HepG2 (cell line): Measurements from ENCODE around the gene MBL2. TPM values are rescaled to one million over a fixed set of nuclear protein-coding genes. Genes with fewer than 3 reads are reported as not detected.

Source experiments
- ATAC-seq: fragments of 200-7000 bp; cut with Tn5 transposase; 3 replicates; pipeline ENCODE4 v1.9.1; 2020; ENCODE audit warnings: mild to moderate bottlenecking, moderate library complexity
- BruUV-seq: library from RNA; stranded (reverse); fragments of 400-500 nt; replicated peaks from 2 replicates; lab custom pipeline; 2021; lab: Mats Ljungman, UMichigan
- CTCF ChIA-PET: fragments of 300-600 bp; formaldehyde crosslinking; extraction: SDS; loops from one replicate; lab custom pipeline; 2021; ENCODE audit warnings: low total read pairs, inconsistent platforms, low intra/inter-chr PET ratio; lab: Yijun Ruan, JAX
- POLR2A ChIA-PET: fragments of 350-600 bp; sonication (Branson Sonifier 250); formaldehyde crosslinking; loops from one replicate; lab custom pipeline; 2020; ENCODE audit warnings: antibody characterized with exemption, inconsistent platforms; lab: Yijun Ruan, JAX
- DNase-seq: peaks from one replicate; pipeline ENCODE4 v3.0.0-alpha.2; 2015; ENCODE audit warnings: low spot score
- FAIRE-seq: peaks from 3 replicates; lab custom pipeline; 2011; peaks lifted over from hg19 to GRCh38; lab: Jason Lieb, UNC
- H2AFZ ChIP-seq: one replicate; pipeline ENCODE4 v1.6.1; 2011; ENCODE audit warnings: low read length, inconsistent platforms
- H3K27ac ChIP-seq: fragments of 300-600 bp; 3 replicates; pipeline ENCODE4 v1.8.0; 2011; ENCODE audit warnings: mixed run types, mild to moderate bottlenecking, mixed read lengths, low read length, inconsistent platforms; ENCODE audit not compliant: insufficient read depth; ENCODE audit errors: extremely low read length
- H3K27me3 ChIP-seq, 2 experiments: fragments of 200-600 bp in 1 of 2; 2 replicates in 1 of 2; 3 replicates in 1 of 2; pipeline versions ENCODE4 v1.6.0 to v1.8.0; 2011; ENCODE audit warnings: low read length in 2 of 2, mild to moderate bottlenecking in 2 of 2, moderate library complexity in 2 of 2, inconsistent platforms in 1 of 2; ENCODE audit not compliant: insufficient read depth in 2 of 2, control insufficient read depth in 1 of 2
- H3K36me3 ChIP-seq, 2 experiments: fragments of 200-600 bp in 1 of 2; replicated peaks in 1 of 2; 2 replicates in 1 of 2; 3 replicates in 1 of 2; pipeline versions ENCODE4 v1.5.1 to v1.8.0; 2011; ENCODE audit warnings: low read length in 2 of 2, inconsistent platforms in 1 of 2; ENCODE audit not compliant: insufficient read depth in 2 of 2, control insufficient read depth in 1 of 2
- H3K4me1 ChIP-seq: 2 replicates; pipeline ENCODE4 v1.5.1; 2012; ENCODE audit warnings: low read length, inconsistent platforms; ENCODE audit not compliant: insufficient read depth
- H3K4me2 ChIP-seq: 2 replicates; pipeline ENCODE4 v1.6.0; 2011; ENCODE audit warnings: low read depth, low read length, inconsistent platforms
- H3K4me3 ChIP-seq, 3 experiments: fragments of 200-600 bp in 1 of 3; sonication (generic), shearing (Covaris generic) in 1 of 3; replicated peaks in 1 of 3; 2 replicates each; pipeline ENCODE4 v1.5.1; 2011 to 2016; ENCODE audit warnings: low read length in 3 of 3, inconsistent platforms in 2 of 3, low read depth in 2 of 3, mild to moderate bottlenecking in 2 of 3, control low read depth in 1 of 3, mixed read lengths in 1 of 3; ENCODE audit not compliant: insufficient read depth in 1 of 3
- H3K79me2 ChIP-seq: one replicate; pipeline ENCODE4 v1.6.1; 2011; ENCODE audit warnings: low read length, inconsistent platforms; ENCODE audit not compliant: insufficient read depth
- H3K9ac ChIP-seq: 2 replicates; pipeline ENCODE4 v1.6.0; 2011; ENCODE audit warnings: mild to moderate bottlenecking, low read depth, low read length, inconsistent platforms; ENCODE audit not compliant: insufficient read depth
- H3K9me3 ChIP-seq: 2 replicates; pipeline ENCODE4 v1.5.1; 2012; ENCODE audit warnings: mild to moderate bottlenecking, low read length
- H4K20me1 ChIP-seq: 2 replicates; pipeline ENCODE4 v1.6.0; 2011; ENCODE audit warnings: inconsistent platforms, mild to moderate bottlenecking, low read length, moderate library complexity; ENCODE audit not compliant: insufficient read depth
- POLR2AphosphoS2 ChIP-seq: IDR thresholded peaks from 2 replicates; pipeline ENCODE4 v1.6.1; 2011; ENCODE audit warnings: low read depth, low read length, improper control_type of control experiment
- PTBP1 ChIP-seq: fragments of 200-400 bp; formaldehyde crosslinking; IDR thresholded peaks from 2 replicates; pipeline ENCODE4 v1.6.1; 2018; ENCODE audit warnings: low read length, low read depth; ENCODE audit not compliant: poor library complexity, severe bottlenecking
- SMC3 ChIP-seq: IDR thresholded peaks from 2 replicates; pipeline ENCODE4 v1.6.1; 2011; ENCODE audit warnings: low read length, improper control_type of control experiment
- STAG1 ChIP-seq: sonication (generic); formaldehyde crosslinking; IDR thresholded peaks from 2 replicates; pipeline ENCODE4 v1.4.0; 2020; ENCODE audit warnings: missing genetic modification reagents
- ZNF12 ChIP-seq: sonication (generic); formaldehyde crosslinking; IDR thresholded peaks from 2 replicates; pipeline ENCODE4 v1.5.0; 2020; ENCODE audit warnings: missing genetic modification reagents
- WGBS: methylation state at CpG from one replicate; pipeline ENCODE4 v1.1.6; 2017; ENCODE audit warnings: low lambda C conversion rate; 5-methylcytosine and 5-hydroxymethylcytosine counted together
- in situ Hi-C: cut with HindIII; loops from 2 replicates; pipeline ENCODE4 v1.10.0; 2017; ENCODE audit warnings: low pct_unique_long_range_greater_than_20kb; ENCODE audit not compliant: extremely low pct_ligation_motif_present
- intact Hi-C: fragments of 100-400 bp; cut with micrococcal nuclease; formaldehyde crosslinking; loops from one replicate; pipeline ENCODE4 v1.10.0; 2022; ENCODE audit not compliant: unreplicated experiment
- polyA plus RNA-seq, 8 experiments: library from polyadenylated mRNA; depleted of rRNA in 3 of 8; stranded (reverse) in 7 of 8; unstranded in 1 of 8; fragments of >200 nt; fragmentation: Illumina TruSeq in 4 of 8; extraction: Trizol in 4 of 8; gene quantifications; 2 replicates each; pipeline versions ENCODE4 v1.2.1 to v1.2.3, GENCODE V29; 2011 to 2016; ENCODE audit warnings: low read depth in 4 of 8, missing spikeins in 1 of 8, mixed read lengths in 1 of 8; ENCODE audit not compliant: insufficient read depth in 1 of 8
- total RNA-seq, 5 experiments: library from RNA; depleted of rRNA; stranded (reverse); fragments of >200 nt; fragmentation: Illumina TruSeq; extraction: Trizol; gene quantifications; 2 replicates each; pipeline ENCODE4 v1.2.3, GENCODE V29; 2016; ENCODE audit warnings: low read depth in 1 of 5
- TF ChIP-seq, protein P1 (sequence below): sonication (generic); formaldehyde crosslinking; IDR thresholded peaks from 2 replicates; pipeline ENCODE4 v1.5.0; 2020; ENCODE audit warnings: mild to moderate bottlenecking, missing genetic modification reagents, moderate library complexity
- TF ChIP-seq, protein P2 (sequence below): sonication (generic); formaldehyde crosslinking; IDR thresholded peaks from 2 replicates; pipeline ENCODE4 v1.4.0; 2020; ENCODE audit warnings: missing genetic modification reagents
- TF ChIP-seq, protein P3 (sequence below): IDR thresholded peaks from 2 replicates; pipeline ENCODE4 v1.6.1; 2016; ENCODE audit warnings: control low read depth
- TF ChIP-seq, protein P4 (sequence below): sonication (generic); formaldehyde crosslinking; IDR thresholded peaks from 2 replicates; pipeline ENCODE4 v1.4.0; 2020; ENCODE audit warnings: mild to moderate bottlenecking, missing genetic modification reagents

The MBL2 gene
- total and polyA plus RNA-seq, 2 of the 13 experiments (the other 11 are each of a cell fraction or from before 2014, with no cell fraction given) = 9.6 to 16.2 TPM

DNA sequence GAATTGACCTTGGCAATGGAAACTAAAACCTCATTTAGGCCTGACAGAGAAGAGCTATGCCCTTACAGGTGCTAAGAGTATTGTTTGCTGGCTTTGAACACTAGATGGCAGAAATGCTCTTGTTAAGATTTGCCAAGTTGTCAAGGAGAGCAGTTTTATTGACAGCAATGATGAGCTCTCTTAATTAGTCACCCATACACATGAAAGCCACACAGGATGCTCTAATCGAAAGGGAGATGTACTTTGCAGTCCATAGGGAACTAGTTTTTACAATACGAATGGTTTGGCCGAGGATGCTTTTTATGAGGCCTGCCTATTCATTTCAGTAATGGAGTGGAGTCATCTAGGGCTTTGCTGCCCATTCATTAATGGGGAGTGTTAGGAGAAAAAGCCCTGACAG, 45.4 kb upstream of the MBL2 start:
- Histone ChIP-seq H3K9ac (no peak overlapping the region), H3K4me3 (no peak overlapping the region), H2AFZ (no peak overlapping the region), H4K20me1 (no peaks in the 10 kb centered on the region), H3K9me3 (no peaks in the 10 kb centered on the region), H3K79me2 (no peaks in the 10 kb centered on the region), H3K4me2 (no peak overlapping the region), H3K36me3 (no peaks in the 10 kb centered on the region), H3K4me1 (no peaks in the 10 kb centered on the region), H3K27ac (no peak overlapping the region), H3K27me3 (no peaks in the 10 kb centered on the region)
- no TSS peak for BruUV-seq
- FAIRE-seq = peak; percentile 81
- ChIA-PET CTCF (no interaction called here), POLR2A (no interaction called here)
- intact Hi-C loops = loop anchor here (2.0 kb wide), 3 partner anchors 67 to 1591 kb away; no protein-coding TSS in a partner anchor
- peak; percentile 51 for DNase-seq
- TF ChIP-seq ZNF12 (CRISPR knock-in tag) (no peak), SMC3 (peak; percentile 28; the same call in 1 of the 2 replicates), STAG1 (CRISPR knock-in tag) (peak; percentile 62), PTBP1 (no peak), POLR2AphosphoS2 (no peak)
- TF ChIP-seq, protein P1, sequence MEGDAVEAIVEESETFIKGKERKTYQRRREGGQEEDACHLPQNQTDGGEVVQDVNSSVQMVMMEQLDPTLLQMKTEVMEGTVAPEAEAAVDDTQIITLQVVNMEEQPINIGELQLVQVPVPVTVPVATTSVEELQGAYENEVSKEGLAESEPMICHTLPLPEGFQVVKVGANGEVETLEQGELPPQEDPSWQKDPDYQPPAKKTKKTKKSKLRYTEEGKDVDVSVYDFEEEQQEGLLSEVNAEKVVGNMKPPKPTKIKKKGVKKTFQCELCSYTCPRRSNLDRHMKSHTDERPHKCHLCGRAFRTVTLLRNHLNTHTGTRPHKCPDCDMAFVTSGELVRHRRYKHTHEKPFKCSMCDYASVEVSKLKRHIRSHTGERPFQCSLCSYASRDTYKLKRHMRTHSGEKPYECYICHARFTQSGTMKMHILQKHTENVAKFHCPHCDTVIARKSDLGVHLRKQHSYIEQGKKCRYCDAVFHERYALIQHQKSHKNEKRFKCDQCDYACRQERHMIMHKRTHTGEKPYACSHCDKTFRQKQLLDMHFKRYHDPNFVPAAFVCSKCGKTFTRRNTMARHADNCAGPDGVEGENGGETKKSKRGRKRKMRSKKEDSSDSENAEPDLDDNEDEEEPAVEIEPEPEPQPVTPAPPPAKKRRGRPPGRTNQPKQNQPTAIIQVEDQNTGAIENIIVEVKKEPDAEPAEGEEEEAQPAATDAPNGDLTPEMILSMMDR (CRISPR knock-in tag) = peak; percentile 70
- TF ChIP-seq, protein P2, sequence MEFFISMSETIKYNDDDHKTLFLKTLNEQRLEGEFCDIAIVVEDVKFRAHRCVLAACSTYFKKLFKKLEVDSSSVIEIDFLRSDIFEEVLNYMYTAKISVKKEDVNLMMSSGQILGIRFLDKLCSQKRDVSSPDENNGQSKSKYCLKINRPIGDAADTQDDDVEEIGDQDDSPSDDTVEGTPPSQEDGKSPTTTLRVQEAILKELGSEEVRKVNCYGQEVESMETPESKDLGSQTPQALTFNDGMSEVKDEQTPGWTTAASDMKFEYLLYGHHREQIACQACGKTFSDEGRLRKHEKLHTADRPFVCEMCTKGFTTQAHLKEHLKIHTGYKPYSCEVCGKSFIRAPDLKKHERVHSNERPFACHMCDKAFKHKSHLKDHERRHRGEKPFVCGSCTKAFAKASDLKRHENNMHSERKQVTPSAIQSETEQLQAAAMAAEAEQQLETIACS (CRISPR knock-in tag) = no peak
- TF ChIP-seq, protein P3, sequence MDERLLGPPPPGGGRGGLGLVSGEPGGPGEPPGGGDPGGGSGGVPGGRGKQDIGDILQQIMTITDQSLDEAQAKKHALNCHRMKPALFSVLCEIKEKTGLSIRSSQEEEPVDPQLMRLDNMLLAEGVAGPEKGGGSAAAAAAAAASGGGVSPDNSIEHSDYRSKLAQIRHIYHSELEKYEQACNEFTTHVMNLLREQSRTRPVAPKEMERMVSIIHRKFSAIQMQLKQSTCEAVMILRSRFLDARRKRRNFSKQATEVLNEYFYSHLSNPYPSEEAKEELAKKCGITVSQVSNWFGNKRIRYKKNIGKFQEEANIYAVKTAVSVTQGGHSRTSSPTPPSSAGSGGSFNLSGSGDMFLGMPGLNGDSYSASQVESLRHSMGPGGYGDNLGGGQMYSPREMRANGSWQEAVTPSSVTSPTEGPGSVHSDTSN (CRISPR knock-in tag) = 0 out of 2 replicates have a peak, but pooled peaks have one; percentile 8
- TF ChIP-seq, protein P4, sequence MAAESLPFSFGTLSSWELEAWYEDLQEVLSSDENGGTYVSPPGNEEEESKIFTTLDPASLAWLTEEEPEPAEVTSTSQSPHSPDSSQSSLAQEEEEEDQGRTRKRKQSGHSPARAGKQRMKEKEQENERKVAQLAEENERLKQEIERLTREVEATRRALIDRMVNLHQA (CRISPR knock-in tag) = no peak
- 0% methylated on average over 3 of the region's 3 CpGs for WGBS
- in situ Hi-C loops = no loop called here
- peak; percentile 85 for ATAC-seq
